Measurements from ENCODE around the gene SNRNP200.

The SNRNP200 gene

GRCh38 chr2:96239091-96239490 lies 66.3 kb downstream of the SNRNP200 start:
- H3K4me3 ChIP-seq (ENCODE audit: low read depth, low read length): no peak overlapping the region
- DNase-seq (ENCODE audit: low read depth): no peak
- TF ChIP-seq CTCF (IDR thresholded peaks at IDR 0.05; ENCODE audit: low read depth, low read length, missing control alignments): no peak
- in situ Hi-C loops (cut with HindIII; ENCODE audit: low sequenced_read_pairs): no loop called here

DNA sequence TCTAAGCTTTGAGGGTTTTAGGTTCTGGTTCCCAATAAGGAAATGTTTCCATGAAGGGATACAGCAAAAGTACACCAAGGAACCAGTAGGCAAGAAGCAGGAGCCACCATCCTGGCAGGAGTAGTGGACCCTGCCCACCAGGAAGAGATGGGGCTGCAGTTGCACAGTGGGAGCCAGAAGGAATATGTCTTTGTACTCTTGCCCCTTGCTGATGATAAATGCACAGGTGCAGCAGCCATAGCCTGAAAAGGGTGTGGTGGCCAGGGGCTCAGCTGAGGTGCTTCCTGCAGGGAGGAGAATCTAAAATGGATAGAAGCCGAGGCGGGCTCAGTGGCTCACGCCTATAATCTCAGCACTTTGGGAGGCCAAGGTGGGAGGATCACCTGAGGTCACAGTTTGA lies 67.1 kb downstream of the SNRNP200 start:
- no peak for DNase-seq (ENCODE audit: low read depth)
- H3K4me3 ChIP-seq (ENCODE audit: low read depth, low read length): no peak overlapping the region
- in situ Hi-C loops (cut with HindIII; ENCODE audit: low sequenced_read_pairs): no loop called here
- no peak for TF ChIP-seq CTCF (IDR thresholded peaks at IDR 0.05; ENCODE audit: low read depth, low read length, missing control alignments)

DNA sequence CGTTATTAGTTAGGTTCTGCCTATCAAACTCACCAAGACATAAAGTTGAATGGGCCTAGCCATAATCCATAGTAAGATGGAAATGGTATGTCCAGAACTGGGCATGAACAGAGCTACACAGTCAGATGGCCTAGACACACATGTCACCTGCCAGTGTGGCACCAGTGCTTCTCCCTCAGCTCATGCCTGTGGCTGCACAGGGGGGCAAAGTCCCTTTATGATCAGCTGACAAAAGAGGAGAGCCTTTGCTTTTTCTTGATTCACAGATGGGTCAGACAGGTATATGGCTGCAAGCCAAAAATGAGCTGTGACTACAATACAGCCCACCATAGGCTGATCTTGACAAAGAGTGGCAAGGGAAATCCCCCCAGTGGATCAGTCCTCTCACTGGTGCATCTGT lies 68.5 kb downstream of the SNRNP200 start:
- no peak for TF ChIP-seq CTCF (IDR thresholded peaks at IDR 0.05; ENCODE audit: low read depth, low read length, missing control alignments)
- in situ Hi-C loops (cut with HindIII; ENCODE audit: low sequenced_read_pairs): no loop called here
- H3K4me3 ChIP-seq (ENCODE audit: low read depth, low read length): no peak overlapping the region
- no peak for DNase-seq (ENCODE audit: low read depth)

DNA sequence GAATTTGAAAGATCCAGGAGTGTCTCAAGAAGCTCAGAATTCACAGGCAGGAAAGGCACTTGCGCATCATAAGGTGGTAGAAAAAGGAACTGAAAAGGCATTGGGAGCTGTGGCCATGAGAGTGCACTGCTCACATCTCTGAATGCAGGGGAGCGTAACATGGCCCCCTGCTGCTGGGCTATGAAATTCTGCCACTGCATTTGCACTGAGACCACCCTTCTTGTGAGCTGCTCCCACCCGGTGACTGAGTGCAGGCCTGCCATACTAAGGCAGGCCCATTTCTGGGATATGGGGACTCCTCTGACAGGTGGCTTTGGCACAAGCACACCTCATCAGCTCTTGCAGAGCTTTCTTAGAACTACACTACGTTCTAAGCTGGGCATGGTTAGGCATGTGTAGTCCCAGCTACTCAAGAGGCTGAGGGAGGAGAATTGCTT lies 71.4 kb downstream of the SNRNP200 start:
- H3K4me3 ChIP-seq (ENCODE audit: low read depth, low read length): no peak overlapping the region
- TF ChIP-seq CTCF (IDR thresholded peaks at IDR 0.05; ENCODE audit: low read depth, low read length, missing control alignments): no peak
- DNase-seq (ENCODE audit: low read depth): no peak
- in situ Hi-C loops (cut with HindIII; ENCODE audit: low sequenced_read_pairs): no loop called here

DNA sequence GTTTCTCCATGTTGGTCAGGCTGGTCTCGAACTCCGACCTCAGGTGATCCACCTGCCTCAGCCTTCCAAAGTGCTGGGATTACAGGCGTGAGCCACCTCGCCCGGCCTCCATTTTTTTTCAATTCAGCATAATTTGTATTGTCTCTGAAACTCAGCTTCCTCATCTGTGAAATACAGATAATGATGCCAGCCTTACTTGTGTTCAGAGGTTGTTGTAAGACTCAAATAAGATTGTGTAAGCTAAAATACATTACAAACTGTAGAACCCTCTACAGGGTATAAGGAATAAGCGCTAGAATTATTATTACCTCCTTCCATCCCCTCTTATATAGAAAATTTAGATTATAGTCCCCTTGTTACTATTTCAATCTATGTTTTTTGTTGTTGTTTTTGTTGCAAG lies 71.9 kb downstream of the SNRNP200 start:
- in situ Hi-C loops (cut with HindIII; ENCODE audit: low sequenced_read_pairs): no loop called here
- TF ChIP-seq CTCF (IDR thresholded peaks at IDR 0.05; ENCODE audit: low read depth, low read length, missing control alignments): no peak
- DNase-seq (ENCODE audit: low read depth): no peak
- no peak overlapping the region for H3K4me3 ChIP-seq (ENCODE audit: low read depth, low read length)

- TF ChIP-seq CTCF (IDR thresholded peaks at IDR 0.05; ENCODE audit: low read depth, low read length, missing control alignments): no peak
- no peak overlapping the region for H3K4me3 ChIP-seq (ENCODE audit: low read depth, low read length)
- in situ Hi-C loops (cut with HindIII; ENCODE audit: low sequenced_read_pairs): no loop called here
Measured at GRCh38 chr2:96231316-96231715, 74.0 kb downstream of the SNRNP200 start.

DNA sequence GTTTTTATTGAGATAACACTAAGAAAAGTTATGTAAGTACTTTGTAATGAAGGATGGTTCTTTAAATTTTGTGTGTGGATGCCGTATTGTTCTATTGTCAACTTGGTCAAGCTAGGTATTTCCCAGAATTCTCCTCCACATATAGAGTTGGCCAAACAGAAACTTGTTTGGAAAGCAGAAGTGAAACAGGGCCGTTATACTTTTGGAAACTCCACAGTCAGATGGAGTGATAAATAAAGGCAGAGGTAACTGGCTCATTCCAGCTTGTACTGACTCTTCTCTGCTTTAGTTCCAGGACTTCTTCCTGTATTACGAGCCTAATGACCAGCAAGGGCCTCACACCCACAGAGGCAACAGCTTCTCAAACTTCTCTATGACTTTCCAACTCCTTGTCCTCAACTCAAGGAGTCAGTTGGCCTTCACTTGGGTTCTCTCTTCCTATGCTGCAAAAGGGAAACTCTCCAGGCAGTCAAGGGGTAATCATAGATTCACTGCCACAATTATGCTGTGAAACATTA lies 80.3 kb downstream of the SNRNP200 start:
- TF ChIP-seq CTCF (IDR thresholded peaks at IDR 0.05; ENCODE audit: low read depth, low read length, missing control alignments): no peak
- no peak overlapping the region for H3K4me3 ChIP-seq (ENCODE audit: low read depth, low read length)
- in situ Hi-C loops (cut with HindIII; ENCODE audit: low sequenced_read_pairs): no loop called here
- DNase-seq (ENCODE audit: low read depth): no peak

More at GRCh38 chr2:96231316-96231715, 74.0 kb downstream of the SNRNP200 start:
- no peak for DNase-seq (ENCODE audit: low read depth)

Measured in astrocyte of the cerebellum (primary cell).